GM12874 (cell line): ENCODE results near the gene ADORA2A.

Experiments used
- TF ChIP-seq, protein P1 (sequence below): IDR thresholded peaks from 2 replicates; pipeline ENCODE4 v1.5.1; 2011; ENCODE audit warnings: low read depth, mild to moderate bottlenecking, control low read depth, low read length, moderate library complexity; ENCODE audit not compliant: insufficient read depth

The ADORA2A gene

DNA sequence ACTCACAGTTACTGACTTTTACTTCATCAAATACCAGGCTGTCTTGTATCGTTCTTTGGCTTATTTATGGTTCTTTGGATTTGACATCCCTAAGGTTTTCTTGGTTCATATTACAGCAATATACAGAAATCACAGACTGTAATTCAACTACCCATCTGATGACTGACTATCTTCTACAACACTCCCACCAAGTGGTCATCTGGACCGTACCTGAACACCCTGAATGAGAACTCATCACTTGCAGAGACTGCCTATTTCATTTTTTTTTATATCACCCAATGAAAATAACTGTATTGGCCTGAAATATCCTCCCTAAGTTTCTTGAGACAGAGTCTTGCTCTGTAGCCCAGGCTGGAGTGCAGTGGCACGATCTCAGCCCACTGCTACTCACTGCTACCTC lies 58.2 kb downstream of the ADORA2A start:
- TF ChIP-seq, protein P1, sequence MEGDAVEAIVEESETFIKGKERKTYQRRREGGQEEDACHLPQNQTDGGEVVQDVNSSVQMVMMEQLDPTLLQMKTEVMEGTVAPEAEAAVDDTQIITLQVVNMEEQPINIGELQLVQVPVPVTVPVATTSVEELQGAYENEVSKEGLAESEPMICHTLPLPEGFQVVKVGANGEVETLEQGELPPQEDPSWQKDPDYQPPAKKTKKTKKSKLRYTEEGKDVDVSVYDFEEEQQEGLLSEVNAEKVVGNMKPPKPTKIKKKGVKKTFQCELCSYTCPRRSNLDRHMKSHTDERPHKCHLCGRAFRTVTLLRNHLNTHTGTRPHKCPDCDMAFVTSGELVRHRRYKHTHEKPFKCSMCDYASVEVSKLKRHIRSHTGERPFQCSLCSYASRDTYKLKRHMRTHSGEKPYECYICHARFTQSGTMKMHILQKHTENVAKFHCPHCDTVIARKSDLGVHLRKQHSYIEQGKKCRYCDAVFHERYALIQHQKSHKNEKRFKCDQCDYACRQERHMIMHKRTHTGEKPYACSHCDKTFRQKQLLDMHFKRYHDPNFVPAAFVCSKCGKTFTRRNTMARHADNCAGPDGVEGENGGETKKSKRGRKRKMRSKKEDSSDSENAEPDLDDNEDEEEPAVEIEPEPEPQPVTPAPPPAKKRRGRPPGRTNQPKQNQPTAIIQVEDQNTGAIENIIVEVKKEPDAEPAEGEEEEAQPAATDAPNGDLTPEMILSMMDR: 0 out of 2 replicates have a peak, but pooled peaks have one; percentile 9

DNA sequence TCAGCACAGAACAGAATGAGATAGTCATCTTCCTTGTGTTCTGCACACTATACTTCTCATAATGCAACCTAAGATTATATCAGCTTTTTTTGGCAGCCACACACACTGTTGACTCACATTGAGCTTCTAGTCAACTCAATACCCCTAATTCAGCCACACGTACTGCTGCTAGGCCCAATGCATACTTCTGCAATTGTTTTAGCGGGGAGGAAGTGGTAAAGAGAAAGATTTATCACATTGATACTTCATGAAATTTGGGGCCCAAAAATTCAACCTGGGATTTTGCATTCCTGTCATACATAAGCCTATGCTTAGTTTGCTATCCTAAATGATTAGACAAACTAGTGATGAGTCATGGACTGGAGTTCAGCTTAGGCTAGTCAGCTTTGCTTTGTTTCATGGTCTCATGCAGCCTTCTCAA lies 59.1 kb downstream of the ADORA2A start:
- TF ChIP-seq, protein P1: no peak

- TF ChIP-seq, protein P1: no peak
Measured at GRCh38 chr22:24489011-24489410, 61.6 kb downstream of the ADORA2A start.
